ENCODE measurements around the gene FUT6. TPM values are rescaled to one million over a fixed set of nuclear protein-coding genes. Genes with fewer than 3 reads are reported as not detected.

FUT6 gene
- total RNA-seq, 2 experiments from 2014 or later: not detected

DNA sequence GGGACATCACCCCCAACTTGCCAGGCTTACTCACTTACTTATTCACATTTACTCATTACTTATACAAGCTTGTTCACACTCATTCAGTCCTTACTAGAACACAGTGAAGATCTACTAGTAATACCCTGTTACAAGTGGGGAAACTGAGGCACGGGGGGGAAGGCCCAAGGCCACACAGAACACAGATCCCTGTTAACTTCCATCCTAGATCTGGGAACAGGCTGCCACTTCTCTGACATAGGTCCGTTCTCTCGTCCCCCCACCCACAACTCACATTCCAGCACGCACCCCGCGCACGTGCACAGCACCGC, 36.1 kb downstream of the FUT6 start:
- Histone ChIP-seq H3K9me3 (ENCODE audit: low read length) (no peaks in the 10 kb centered on the region), H3K27ac (ENCODE audit: low read depth, low read length, poor library complexity, severe bottlenecking) (no peak overlapping the region), H4K20me1 (ENCODE audit: insufficient read depth, low read length) (no peaks in the 10 kb centered on the region), H3K4me1 (ENCODE audit: insufficient read depth, low read length, poor library complexity, severe bottlenecking) (peaks cover 17% of the 10 kb centered on the region), H3K4me3 (ENCODE audit: low read depth, low read length, poor library complexity, severe bottlenecking) (peak overlapping the region; percentile 52), H3K9me2 (ENCODE audit: insufficient read depth, low read length) (no peaks in the 10 kb centered on the region), H3K4me2 (ENCODE audit: low read length) (peak overlapping the region; percentile 87), H3K36me3 (ENCODE audit: insufficient read depth, low read length) (no peaks in the 10 kb centered on the region), H2AFZ (ENCODE audit: low read length) (peak overlapping the region; percentile 93), H3K79me2 (ENCODE audit: insufficient read depth, low read depth, low read length) (no peaks in the 10 kb centered on the region)
- intact Hi-C loops (cut with micrococcal nuclease; ENCODE audit: unreplicated experiment): no loop called here
- no peak for DNase-seq (ENCODE audit: low spot score)
- no TSS peak for BruUV-seq (replicated peaks)
- CTCF ChIA-PET (ENCODE audit: unreplicated experiment): interaction anchor here (0.5 to 1.5 kb wide), 6 partner anchors 81 to 219 kb away, joined by 3 to 12 read pairs (median 3); partner anchors contain the start of genes NDUFA11 and VMAC
- POLR2A ChIA-PET: interaction anchor here (1.0 kb wide), 1 partner anchor 88 kb away, joined by 4 read pairs; no protein-coding TSS in a partner anchor
- TF ChIP-seq, protein P1, sequence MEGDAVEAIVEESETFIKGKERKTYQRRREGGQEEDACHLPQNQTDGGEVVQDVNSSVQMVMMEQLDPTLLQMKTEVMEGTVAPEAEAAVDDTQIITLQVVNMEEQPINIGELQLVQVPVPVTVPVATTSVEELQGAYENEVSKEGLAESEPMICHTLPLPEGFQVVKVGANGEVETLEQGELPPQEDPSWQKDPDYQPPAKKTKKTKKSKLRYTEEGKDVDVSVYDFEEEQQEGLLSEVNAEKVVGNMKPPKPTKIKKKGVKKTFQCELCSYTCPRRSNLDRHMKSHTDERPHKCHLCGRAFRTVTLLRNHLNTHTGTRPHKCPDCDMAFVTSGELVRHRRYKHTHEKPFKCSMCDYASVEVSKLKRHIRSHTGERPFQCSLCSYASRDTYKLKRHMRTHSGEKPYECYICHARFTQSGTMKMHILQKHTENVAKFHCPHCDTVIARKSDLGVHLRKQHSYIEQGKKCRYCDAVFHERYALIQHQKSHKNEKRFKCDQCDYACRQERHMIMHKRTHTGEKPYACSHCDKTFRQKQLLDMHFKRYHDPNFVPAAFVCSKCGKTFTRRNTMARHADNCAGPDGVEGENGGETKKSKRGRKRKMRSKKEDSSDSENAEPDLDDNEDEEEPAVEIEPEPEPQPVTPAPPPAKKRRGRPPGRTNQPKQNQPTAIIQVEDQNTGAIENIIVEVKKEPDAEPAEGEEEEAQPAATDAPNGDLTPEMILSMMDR (conservative IDR thresholded peaks at IDR 0.05; ENCODE audit: low read length): no peak
- TF ChIP-seq EZH2phosphoT487 (IDR thresholded peaks at IDR 0.05; ENCODE audit: borderline replicate concordance, low read depth, low read length): no peak

DNA sequence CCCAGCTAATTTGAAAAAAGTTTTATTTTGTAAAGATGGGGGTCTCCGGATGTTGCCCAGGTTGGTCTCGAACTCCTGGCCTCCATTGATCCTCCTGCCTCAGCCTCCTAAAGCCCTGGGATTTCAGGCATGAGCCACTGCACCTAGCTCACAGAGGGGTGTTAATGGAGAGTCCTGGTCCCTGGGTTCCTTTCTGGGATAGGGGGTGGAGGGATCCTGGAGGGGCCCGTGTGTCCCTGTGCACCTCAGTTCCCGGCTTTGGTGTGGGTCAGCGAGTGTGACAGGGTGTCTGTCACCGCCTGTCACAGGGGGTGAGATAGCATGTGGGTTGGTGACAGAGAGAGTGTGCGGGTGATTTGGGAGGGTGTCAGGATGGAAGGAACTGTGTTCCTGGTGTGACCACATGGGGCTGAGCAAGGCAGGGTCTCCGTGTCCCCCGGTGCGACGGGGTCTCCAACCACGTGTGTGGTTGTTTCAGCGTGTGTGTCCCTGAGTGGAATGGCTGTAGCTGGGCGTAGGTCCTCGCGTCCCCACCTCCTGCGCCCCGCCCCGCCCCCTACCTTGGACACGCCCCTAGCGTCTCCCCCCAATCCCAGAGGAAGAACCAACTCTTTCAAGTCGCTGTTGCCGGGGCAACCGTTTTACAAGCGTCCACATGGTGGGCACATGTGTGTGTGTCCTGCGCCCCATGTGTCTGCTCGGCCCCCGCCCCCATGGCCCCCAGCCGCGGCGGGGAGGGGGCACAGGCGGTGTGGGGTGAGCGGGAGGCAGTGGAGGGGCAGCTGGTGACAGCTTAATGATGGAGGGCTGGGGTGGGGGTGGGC, 37.5 kb downstream of the FUT6 start:
- POLR2A ChIA-PET: no interaction called here
- H3K4me1 ChIP-seq (ENCODE audit: insufficient read depth, low read length, poor library complexity, severe bottlenecking): peaks cover 17% of the 10 kb centered on the region
- no peaks in the 10 kb centered on the region for H3K79me2 ChIP-seq (ENCODE audit: insufficient read depth, low read depth, low read length)
- H3K9me3 ChIP-seq (ENCODE audit: low read length): no peaks in the 10 kb centered on the region
- H3K4me3 ChIP-seq (ENCODE audit: low read depth, low read length, poor library complexity, severe bottlenecking): no peak overlapping the region
- CTCF ChIA-PET (ENCODE audit: unreplicated experiment): no interaction called here
- DNase-seq (ENCODE audit: low spot score): no peak
- no TSS peak for BruUV-seq (replicated peaks)
- TF ChIP-seq, protein P1 (conservative IDR thresholded peaks at IDR 0.05; ENCODE audit: low read length): no peak
- TF ChIP-seq EZH2phosphoT487 (IDR thresholded peaks at IDR 0.05; ENCODE audit: borderline replicate concordance, low read depth, low read length): no peak
- no peak overlapping the region for H2AFZ ChIP-seq (ENCODE audit: low read length)
- intact Hi-C loops (cut with micrococcal nuclease; ENCODE audit: unreplicated experiment): no loop called here
- no peaks in the 10 kb centered on the region for H3K9me2 ChIP-seq (ENCODE audit: insufficient read depth, low read length)
- H3K27ac ChIP-seq (ENCODE audit: low read depth, low read length, poor library complexity, severe bottlenecking): no peak overlapping the region
- no peaks in the 10 kb centered on the region for H4K20me1 ChIP-seq (ENCODE audit: insufficient read depth, low read length)
- no peaks in the 10 kb centered on the region for H3K36me3 ChIP-seq (ENCODE audit: insufficient read depth, low read length)
- no peak overlapping the region for H3K4me2 ChIP-seq (ENCODE audit: low read length)
